ENCODE measurements around the gene CST9L.

DNA sequence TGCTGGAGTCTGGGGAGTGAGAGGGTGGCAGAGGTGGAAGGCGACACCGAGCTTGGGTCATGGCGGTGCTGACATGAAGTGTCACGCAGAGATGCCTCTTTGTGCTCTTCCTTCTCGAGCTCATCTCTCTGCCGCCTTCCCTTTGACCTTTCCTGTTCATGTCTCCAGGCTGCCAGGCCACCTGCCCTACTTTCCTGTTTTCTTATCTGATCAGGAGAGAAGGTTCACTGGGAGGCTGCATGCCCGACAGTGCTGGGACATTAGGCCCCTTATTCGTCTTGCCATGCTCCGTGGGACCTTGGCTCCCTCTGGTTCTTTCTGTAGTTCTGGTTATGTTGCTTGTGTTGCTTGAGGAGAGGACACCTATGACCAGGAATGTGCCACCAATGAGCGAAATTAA is 44.1 kb downstream of the CST9L start:
- TF ChIP-seq ZNF24 (IDR thresholded peaks at IDR 0.05): no peak
- TF ChIP-seq, protein P1, sequence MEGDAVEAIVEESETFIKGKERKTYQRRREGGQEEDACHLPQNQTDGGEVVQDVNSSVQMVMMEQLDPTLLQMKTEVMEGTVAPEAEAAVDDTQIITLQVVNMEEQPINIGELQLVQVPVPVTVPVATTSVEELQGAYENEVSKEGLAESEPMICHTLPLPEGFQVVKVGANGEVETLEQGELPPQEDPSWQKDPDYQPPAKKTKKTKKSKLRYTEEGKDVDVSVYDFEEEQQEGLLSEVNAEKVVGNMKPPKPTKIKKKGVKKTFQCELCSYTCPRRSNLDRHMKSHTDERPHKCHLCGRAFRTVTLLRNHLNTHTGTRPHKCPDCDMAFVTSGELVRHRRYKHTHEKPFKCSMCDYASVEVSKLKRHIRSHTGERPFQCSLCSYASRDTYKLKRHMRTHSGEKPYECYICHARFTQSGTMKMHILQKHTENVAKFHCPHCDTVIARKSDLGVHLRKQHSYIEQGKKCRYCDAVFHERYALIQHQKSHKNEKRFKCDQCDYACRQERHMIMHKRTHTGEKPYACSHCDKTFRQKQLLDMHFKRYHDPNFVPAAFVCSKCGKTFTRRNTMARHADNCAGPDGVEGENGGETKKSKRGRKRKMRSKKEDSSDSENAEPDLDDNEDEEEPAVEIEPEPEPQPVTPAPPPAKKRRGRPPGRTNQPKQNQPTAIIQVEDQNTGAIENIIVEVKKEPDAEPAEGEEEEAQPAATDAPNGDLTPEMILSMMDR (IDR thresholded peaks at IDR 0.05 in 2 of 3, conservative IDR thresholded peaks at IDR 0.05 in 1 of 3; ENCODE audit: control insufficient read depth in 2 of 3, extremely low read depth in 1 of 3, insufficient read depth in 1 of 3, low read depth in 3 of 3, low read length in 3 of 3): no peak
